Fibroblast of the aortic adventitia (primary cell): ENCODE measurements around the gene SLC2A13. TPM values are rescaled to one million over a fixed set of nuclear protein-coding genes. Genes with fewer than 3 reads are reported as not detected.
A peak's percentile ranks its signal among the peaks of the same experiment; 100 is the strongest.

Source experiments
- DNase-seq: peaks from one replicate; pipeline ENCODE4 v3.0.0-alpha.2; 2010; ENCODE audit warnings: low read depth
- H3K4me3 ChIP-seq: 2 replicates; pipeline ENCODE4 v1.5.1; 2011; ENCODE audit warnings: low read depth, mild to moderate bottlenecking, control low read depth, low read length, moderate library complexity
- total RNA-seq: library from RNA; depleted of rRNA; stranded (reverse); fragments of >200 nt; gene quantifications from 2 replicates; pipeline ENCODE4 v1.2.3, GENCODE V29; 2012; ENCODE audit warnings: low replicate concordance
- TF ChIP-seq, protein P1 (sequence below): IDR thresholded peaks from 2 replicates; pipeline ENCODE4 v1.5.1; 2011; ENCODE audit warnings: mild to moderate bottlenecking, low read length, control low read depth, inconsistent platforms; ENCODE audit not compliant: insufficient read depth

Gene SLC2A13
- total RNA-seq, 1 donor, result 16.6 TPM

- H3K4me3 ChIP-seq, result no peak overlapping the region
- TF ChIP-seq, protein P1, sequence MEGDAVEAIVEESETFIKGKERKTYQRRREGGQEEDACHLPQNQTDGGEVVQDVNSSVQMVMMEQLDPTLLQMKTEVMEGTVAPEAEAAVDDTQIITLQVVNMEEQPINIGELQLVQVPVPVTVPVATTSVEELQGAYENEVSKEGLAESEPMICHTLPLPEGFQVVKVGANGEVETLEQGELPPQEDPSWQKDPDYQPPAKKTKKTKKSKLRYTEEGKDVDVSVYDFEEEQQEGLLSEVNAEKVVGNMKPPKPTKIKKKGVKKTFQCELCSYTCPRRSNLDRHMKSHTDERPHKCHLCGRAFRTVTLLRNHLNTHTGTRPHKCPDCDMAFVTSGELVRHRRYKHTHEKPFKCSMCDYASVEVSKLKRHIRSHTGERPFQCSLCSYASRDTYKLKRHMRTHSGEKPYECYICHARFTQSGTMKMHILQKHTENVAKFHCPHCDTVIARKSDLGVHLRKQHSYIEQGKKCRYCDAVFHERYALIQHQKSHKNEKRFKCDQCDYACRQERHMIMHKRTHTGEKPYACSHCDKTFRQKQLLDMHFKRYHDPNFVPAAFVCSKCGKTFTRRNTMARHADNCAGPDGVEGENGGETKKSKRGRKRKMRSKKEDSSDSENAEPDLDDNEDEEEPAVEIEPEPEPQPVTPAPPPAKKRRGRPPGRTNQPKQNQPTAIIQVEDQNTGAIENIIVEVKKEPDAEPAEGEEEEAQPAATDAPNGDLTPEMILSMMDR, result no peak
- no peak for DNase-seq
These were observed 159.3 kb downstream of the SLC2A13 start for GRCh38 chr12:39946361-39947280.

DNA sequence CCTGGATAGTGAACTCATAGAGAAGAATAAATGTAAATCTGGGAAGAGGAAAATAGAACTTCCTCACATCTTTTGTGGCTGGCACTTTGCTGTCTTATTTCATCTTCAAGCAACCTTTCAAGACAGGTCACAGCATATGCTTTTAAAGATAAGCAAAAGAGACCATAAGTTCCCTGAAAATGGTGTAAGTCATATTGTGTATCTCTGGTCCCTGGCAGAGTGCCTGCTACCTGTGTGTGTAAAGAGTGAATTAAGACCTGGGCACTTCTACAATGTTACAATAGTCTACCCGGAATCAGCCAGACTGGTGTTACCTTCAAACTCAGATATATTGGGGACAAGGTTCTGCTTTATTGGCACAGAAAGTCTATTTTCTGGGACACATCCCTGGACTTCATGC lies 168.8 kb downstream of the SLC2A13 start:
- no peak overlapping the region for H3K4me3 ChIP-seq
- no peak for DNase-seq
- TF ChIP-seq, protein P1, result no peak

- no peak overlapping the region for H3K4me3 ChIP-seq
- no peak for DNase-seq
- TF ChIP-seq, protein P1, result no peak
These were observed 170.0 kb downstream of the SLC2A13 start for GRCh38 chr12:39935839-39936238.

- peak; percentile 62 for DNase-seq
- no peak overlapping the region for H3K4me3 ChIP-seq
- TF ChIP-seq, protein P1, result no peak
These were observed 170.6 kb downstream of the SLC2A13 start for GRCh38 chr12:39935275-39935674.

- TF ChIP-seq, protein P1, result no peak
- no peak overlapping the region for H3K4me3 ChIP-seq
- DNase-seq, result peak; percentile 66
These were observed 174.0 kb downstream of the SLC2A13 start for GRCh38 chr12:39931857-39932256.

- H3K4me3 ChIP-seq, result no peak overlapping the region
- no peak for DNase-seq
- TF ChIP-seq, protein P1, result no peak
These were observed 174.7 kb downstream of the SLC2A13 start for GRCh38 chr12:39931231-39931630.
